SJSA1 (cell line): ENCODE results near the gene ARF1. TPM values are rescaled to one million over a fixed set of nuclear protein-coding genes. Genes with fewer than 3 reads are reported as not detected.

Experiments
- DNase-seq, 2 experiments: peaks; one replicate each; pipeline ENCODE4 v3.0.0-alpha.2; 2015 to 2020; ENCODE audit warnings: low spot score in 2 of 2, low read depth in 1 of 2
- H3K27ac ChIP-seq: fragments of 250-450 bp; sonication (Bioruptor Pico); 2 replicates; pipeline ENCODE4 v1.5.1; 2020; ENCODE audit warnings: mild to moderate bottlenecking, moderate library complexity
- H3K27me3 ChIP-seq: fragments of 250-450 bp; sonication (Bioruptor Pico); replicated peaks from 2 replicates; pipeline ENCODE4 v1.5.1; 2020; ENCODE audit warnings: mild to moderate bottlenecking, moderate library complexity
- H3K36me3 ChIP-seq: fragments of 250-450 bp; sonication (Bioruptor Pico); 2 replicates; pipeline ENCODE4 v1.5.1; 2020; ENCODE audit warnings: mild to moderate bottlenecking
- H3K4me1 ChIP-seq: fragments of 250-450 bp; sonication (Bioruptor Pico); replicated peaks from 2 replicates; pipeline ENCODE4 v1.6.1; 2021; ENCODE audit warnings: mild to moderate bottlenecking
- H3K4me3 ChIP-seq: fragments of 250-450 bp; sonication (Bioruptor Pico); 2 replicates; pipeline ENCODE4 v1.5.1; 2020; ENCODE audit warnings: mild to moderate bottlenecking
- H3K9me3 ChIP-seq: fragments of 250-450 bp; sonication (Bioruptor Pico); replicated peaks from 2 replicates; pipeline ENCODE4 v1.5.1; 2020; ENCODE audit warnings: mild to moderate bottlenecking
- total RNA-seq: library from RNA; depleted of rRNA; stranded (reverse); fragments of >200 nt; shearing (Covaris generic); gene quantifications from 2 replicates; pipeline ENCODE4 v1.2.3, GENCODE V29; 2014; rRNA removed

ARF1 gene
- total RNA-seq, 1 experiment from 2014 or later = 212 TPM

DNA sequence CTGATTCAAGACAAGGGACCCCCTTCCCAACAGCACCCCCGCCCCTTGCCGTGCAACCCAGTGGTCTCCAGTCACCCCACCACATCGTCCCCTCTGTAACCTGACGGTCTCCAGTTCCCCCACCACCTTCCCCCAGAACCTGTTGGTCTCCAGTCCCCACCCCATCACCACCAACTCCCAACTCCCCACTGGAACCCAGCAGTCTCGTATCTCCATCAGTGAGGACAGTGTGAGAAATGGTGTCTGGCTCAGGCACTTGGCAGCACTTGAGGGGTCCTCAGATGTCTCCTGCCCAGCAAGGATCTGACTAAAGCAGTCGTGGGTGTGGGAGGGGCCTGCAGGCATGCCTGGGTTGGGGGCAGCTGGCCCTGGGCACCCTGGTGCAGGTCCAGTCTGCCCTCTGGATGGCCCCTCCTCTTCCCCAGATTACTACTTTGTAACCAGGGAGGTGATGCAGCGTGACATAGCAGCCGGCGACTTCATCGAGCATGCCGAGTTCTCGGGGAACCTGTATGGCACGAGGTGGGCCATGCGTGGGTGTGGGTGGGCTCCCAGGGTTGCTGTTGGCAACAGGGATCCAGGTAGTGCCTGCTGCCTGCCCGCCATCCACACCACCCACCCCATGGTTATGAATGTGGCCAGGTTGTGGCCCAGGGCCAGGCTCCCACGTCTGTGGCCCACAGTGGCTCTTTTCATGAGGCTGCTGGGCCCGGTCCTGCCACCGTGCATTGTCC, 64.1 kb downstream of the ARF1 start:
- DNase-seq = no peak
- Histone ChIP-seq H3K4me1 (peaks cover 9% of the 10 kb centered on the region), H3K36me3 (peaks cover 83% of the 10 kb centered on the region), H3K27ac (no peak overlapping the region), H3K27me3 (no peaks in the 10 kb centered on the region), H3K4me3 (no peak overlapping the region), H3K9me3 (no peaks in the 10 kb centered on the region)

DNA sequence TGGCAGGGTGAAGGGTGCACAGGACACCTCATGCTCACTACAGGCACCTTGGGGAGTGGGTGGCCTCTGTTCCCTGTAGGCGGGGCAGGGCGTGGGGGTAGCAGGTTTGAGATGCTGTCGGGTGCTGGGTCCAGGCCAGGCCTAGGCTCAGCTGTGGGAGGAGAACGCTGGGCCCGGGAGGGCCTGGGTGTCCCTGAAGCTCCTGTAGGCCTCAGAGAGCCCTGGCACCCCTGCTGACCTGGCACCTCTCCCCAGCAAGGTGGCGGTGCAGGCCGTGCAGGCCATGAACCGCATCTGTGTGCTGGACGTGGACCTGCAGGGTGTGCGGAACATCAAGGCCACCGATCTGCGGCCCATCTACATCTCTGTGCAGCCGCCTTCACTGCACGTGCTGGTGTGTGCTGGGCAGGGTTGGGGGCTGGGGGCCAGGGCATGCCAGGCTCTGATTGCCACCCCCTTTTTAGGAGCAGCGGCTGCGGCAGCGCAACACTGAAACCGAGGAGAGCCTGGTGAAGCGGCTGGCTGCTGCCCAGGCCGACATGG, 64.7 kb downstream of the ARF1 start:
- Histone ChIP-seq H3K9me3 (no peaks in the 10 kb centered on the region), H3K27me3 (no peaks in the 10 kb centered on the region), H3K36me3 (peaks cover 76% of the 10 kb centered on the region), H3K4me3 (no peak overlapping the region), H3K4me1 (peaks cover 3% of the 10 kb centered on the region), H3K27ac (no peak overlapping the region)
- no peak for DNase-seq

DNA sequence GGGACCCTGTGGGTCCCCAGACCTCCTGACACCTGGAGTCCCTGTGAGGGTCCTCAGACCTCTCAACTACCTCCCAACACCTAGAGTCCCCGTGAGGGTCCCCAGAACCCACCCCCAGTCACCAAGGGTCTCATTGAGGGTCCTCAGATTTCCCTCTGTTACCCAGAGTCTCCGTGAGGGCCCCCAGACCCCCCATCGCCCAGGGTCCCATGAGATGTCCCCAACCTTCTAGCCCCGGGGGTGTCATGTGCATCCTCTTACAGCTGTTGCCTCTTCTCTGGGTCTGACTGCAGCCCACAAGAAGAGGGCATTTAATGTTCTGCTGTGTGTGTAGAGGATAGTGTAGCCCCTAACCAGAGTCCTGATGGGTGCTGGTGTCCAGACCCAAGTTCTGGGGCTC, 65.3 kb downstream of the ARF1 start:
- Histone ChIP-seq H3K27ac (no peak overlapping the region), H3K9me3 (no peaks in the 10 kb centered on the region), H3K4me1 (no peaks in the 10 kb centered on the region), H3K27me3 (no peaks in the 10 kb centered on the region), H3K36me3 (peaks cover 73% of the 10 kb centered on the region), H3K4me3 (no peak overlapping the region)
- DNase-seq = no peak

DNA sequence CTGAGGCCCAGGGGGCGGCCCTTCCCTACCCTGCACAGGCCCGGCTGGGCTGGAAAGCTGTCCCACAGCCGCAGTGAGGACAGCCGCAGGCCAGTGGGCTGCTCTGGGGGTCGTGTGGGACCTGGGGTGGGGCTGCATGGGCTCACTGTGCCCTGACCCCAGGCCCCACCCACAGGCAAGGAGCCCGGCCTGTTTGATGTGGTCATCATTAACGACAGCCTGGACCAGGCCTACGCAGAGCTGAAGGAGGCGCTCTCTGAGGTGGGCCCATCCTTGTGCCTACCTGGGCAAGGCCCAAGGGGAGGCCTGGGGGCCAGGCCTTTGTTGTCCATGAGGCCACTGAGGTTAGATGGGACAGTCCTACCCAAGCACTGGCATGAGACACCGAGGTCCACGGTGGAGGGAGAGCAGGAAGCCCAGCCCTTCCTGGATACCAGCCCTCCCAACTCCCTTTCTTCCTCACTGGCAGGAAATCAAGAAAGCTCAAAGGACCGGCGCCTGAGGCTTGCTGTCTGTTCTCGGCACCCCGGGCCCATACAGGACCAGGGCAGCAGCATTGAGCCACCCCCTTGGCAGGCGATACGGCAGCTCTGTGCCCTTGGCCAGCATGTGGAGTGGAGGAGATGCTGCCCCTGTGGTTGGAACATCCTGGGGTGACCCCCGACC, 65.8 kb downstream of the ARF1 start:
- peak in 1 of 2 experiments; percentile 44 for DNase-seq
- Histone ChIP-seq H3K4me3 (no peak overlapping the region), H3K27ac (no peak overlapping the region), H3K9me3 (no peaks in the 10 kb centered on the region), H3K27me3 (no peaks in the 10 kb centered on the region), H3K4me1 (no peaks in the 10 kb centered on the region), H3K36me3 (peaks cover 72% of the 10 kb centered on the region)

Other genes with a start within 250 kb of the ARF1 start
- gene WNT9A, start 134.8 kb upstream of the ARF1 start, total RNA-seq = 1.6 and 3.7 TPM in 2 replicates
- not detected in 2 replicates for gene WNT3A, start 75.7 kb upstream of the ARF1 start, total RNA-seq
- gene C1orf35, start 20.6 kb downstream of the ARF1 start, total RNA-seq = 18.7 and 49.2 TPM in 2 replicates
- 93.4 and 101 TPM in 2 replicates for gene MRPL55, start 26.6 kb downstream of the ARF1 start, total RNA-seq
- 307 and 334 TPM in 2 replicates for gene GUK1, start 57.6 kb downstream of the ARF1 start, total RNA-seq
- gene GJC2, start 67.2 kb downstream of the ARF1 start, total RNA-seq = 2.0 and 2.3 TPM in 2 replicates
- gene IBA57, start 83.1 kb downstream of the ARF1 start, total RNA-seq = 2.3 and 4.3 TPM in 2 replicates
- gene OBSCN, start 125.3 kb downstream of the ARF1 start, total RNA-seq = 0.06 and 0.87 TPM in 2 replicates